OCI-LY7 (cell line): ENCODE results near the gene POLR3H. TPM values are rescaled to one million over a fixed set of nuclear protein-coding genes. Genes with fewer than 3 reads are reported as not detected.

Source experiments
- BruUV-seq: library from RNA; stranded (reverse); fragments of 400-500 nt; replicated peaks from 2 replicates; lab custom pipeline; 2021; lab: Mats Ljungman, UMichigan
- CTCF ChIA-PET: fragments of 300-600 bp; sonication (Branson Sonifier 250); formaldehyde crosslinking; loops from one replicate; lab custom pipeline; 2022; ENCODE audit warnings: antibody characterized with exemption; ENCODE audit not compliant: unreplicated experiment; lab: Charles Lee
- POLR2A ChIA-PET: fragments of 300-600 bp; sonication (Branson Sonifier 250); formaldehyde crosslinking; loops from one replicate; lab custom pipeline; 2022; ENCODE audit warnings: antibody characterized with exemption; lab: Charles Lee
- DNase-seq: peaks from one replicate; pipeline ENCODE4 v3.0.0-alpha.2; 2015; ENCODE audit warnings: low spot score
- H2AFZ ChIP-seq: fragments of 200-600 bp; sonication (generic), shearing (Covaris generic); 2 replicates; pipeline ENCODE4 v1.6.1; 2014; ENCODE audit warnings: mild to moderate bottlenecking, antibody characterized with exemption, low read length, moderate library complexity
- H3K27ac ChIP-seq: fragments of 200-600 bp; sonication (generic); 2 replicates; pipeline ENCODE4 v1.5.1; 2014; ENCODE audit warnings: mixed run types, low read depth, mild to moderate bottlenecking, moderate library complexity, low read length, inconsistent platforms; ENCODE audit not compliant: poor library complexity, severe bottlenecking
- H3K36me3 ChIP-seq: fragments of 200-600 bp; sonication (generic); 2 replicates; pipeline ENCODE4 v1.6.1; 2014; ENCODE audit warnings: mild to moderate bottlenecking, antibody characterized with exemption, low read length, moderate library complexity, mixed read lengths; ENCODE audit not compliant: insufficient read depth
- H3K4me1 ChIP-seq: fragments of 200-600 bp; sonication (generic); 2 replicates; pipeline ENCODE4 v1.5.1; 2014; ENCODE audit warnings: mild to moderate bottlenecking, low read length; ENCODE audit not compliant: insufficient read depth, poor library complexity, severe bottlenecking
- H3K4me2 ChIP-seq: fragments of 200-600 bp; sonication (generic); 2 replicates; pipeline ENCODE4 v1.6.1; 2014; ENCODE audit warnings: mild to moderate bottlenecking, low read length
- H3K4me3 ChIP-seq: fragments of 200-600 bp; sonication (generic); 2 replicates; pipeline ENCODE4 v1.5.1; 2014; ENCODE audit warnings: mild to moderate bottlenecking, low read depth, low read length; ENCODE audit not compliant: poor library complexity, severe bottlenecking
- H3K79me2 ChIP-seq: fragments of 200-600 bp; sonication (generic); 2 replicates; pipeline ENCODE4 v1.6.1; 2016; ENCODE audit warnings: low read depth, mild to moderate bottlenecking, low read length, moderate library complexity, mixed read lengths; ENCODE audit not compliant: insufficient read depth
- H3K9me2 ChIP-seq: fragments of 200-600 bp; sonication (generic); 2 replicates; pipeline ENCODE4 v1.6.1; 2016; ENCODE audit warnings: mild to moderate bottlenecking, low read length, mixed read lengths; ENCODE audit not compliant: insufficient read depth
- H3K9me3 ChIP-seq: fragments of 200-600 bp; sonication (generic); 2 replicates; pipeline ENCODE4 v1.6.1; 2014; ENCODE audit warnings: mild to moderate bottlenecking, mixed run types, low read length, mixed read lengths
- H4K20me1 ChIP-seq: fragments of 200-600 bp; sonication (generic); 2 replicates; pipeline ENCODE4 v1.6.1; 2014; ENCODE audit warnings: mild to moderate bottlenecking, antibody characterized with exemption, low read length, moderate library complexity, mixed read lengths; ENCODE audit not compliant: insufficient read depth
- EZH2phosphoT487 ChIP-seq: fragments of 200-600 bp; sonication (generic); IDR thresholded peaks from 2 replicates; pipeline ENCODE4 v1.6.1; 2018; ENCODE audit warnings: low read depth, borderline replicate concordance, mild to moderate bottlenecking, mixed run types, antibody characterized with exemption, low read length, moderate library complexity, mixed read lengths
- intact Hi-C: fragments of 100-400 bp; cut with micrococcal nuclease; formaldehyde crosslinking; loops from one replicate; pipeline ENCODE4 v1.10.0; 2022; ENCODE audit not compliant: unreplicated experiment
- total RNA-seq, 2 experiments: library from RNA; depleted of rRNA in 1 of 2; stranded (reverse); fragments of >200 nt in 1 of 2; shearing (Covaris generic) in 1 of 2; gene quantifications; 2 replicates each; pipeline ENCODE4 v1.2.3, GENCODE V29; 2014 to 2022
- TF ChIP-seq, protein P1 (sequence below): fragments of 200-600 bp; sonication (generic); conservative IDR thresholded peaks from 2 replicates; pipeline ENCODE4 v1.5.1; 2014; ENCODE audit warnings: mild to moderate bottlenecking, antibody characterized with exemption, low read length, moderate library complexity, mixed read lengths

POLR3H gene
- total RNA-seq, 2 experiments from 2014 or later, result 28.5 to 48.3 TPM

GRCh38 chr22:41579297-41579996 lies 35.2 kb upstream of the POLR3H start:
- Histone ChIP-seq H2AFZ (no peak overlapping the region), H3K4me1 (no peaks in the 10 kb centered on the region), H3K9me2 (no peaks in the 10 kb centered on the region), H3K4me2 (no peak overlapping the region), H3K79me2 (no peaks in the 10 kb centered on the region), H3K27ac (no peak overlapping the region), H3K9me3 (no peaks in the 10 kb centered on the region), H4K20me1 (no peaks in the 10 kb centered on the region), H3K36me3 (peaks cover 4% of the 10 kb centered on the region; the same call in 1 of the 2 replicates), H3K4me3 (no peak overlapping the region)
- DNase-seq, result no peak
- ChIA-PET CTCF (no interaction called here), POLR2A (interaction anchor here (0.6 kb wide), 1 partner anchor 427 kb away, joined by 3 read pairs; no protein-coding TSS in a partner anchor)
- no peak for TF ChIP-seq EZH2phosphoT487
- TF ChIP-seq, protein P1, sequence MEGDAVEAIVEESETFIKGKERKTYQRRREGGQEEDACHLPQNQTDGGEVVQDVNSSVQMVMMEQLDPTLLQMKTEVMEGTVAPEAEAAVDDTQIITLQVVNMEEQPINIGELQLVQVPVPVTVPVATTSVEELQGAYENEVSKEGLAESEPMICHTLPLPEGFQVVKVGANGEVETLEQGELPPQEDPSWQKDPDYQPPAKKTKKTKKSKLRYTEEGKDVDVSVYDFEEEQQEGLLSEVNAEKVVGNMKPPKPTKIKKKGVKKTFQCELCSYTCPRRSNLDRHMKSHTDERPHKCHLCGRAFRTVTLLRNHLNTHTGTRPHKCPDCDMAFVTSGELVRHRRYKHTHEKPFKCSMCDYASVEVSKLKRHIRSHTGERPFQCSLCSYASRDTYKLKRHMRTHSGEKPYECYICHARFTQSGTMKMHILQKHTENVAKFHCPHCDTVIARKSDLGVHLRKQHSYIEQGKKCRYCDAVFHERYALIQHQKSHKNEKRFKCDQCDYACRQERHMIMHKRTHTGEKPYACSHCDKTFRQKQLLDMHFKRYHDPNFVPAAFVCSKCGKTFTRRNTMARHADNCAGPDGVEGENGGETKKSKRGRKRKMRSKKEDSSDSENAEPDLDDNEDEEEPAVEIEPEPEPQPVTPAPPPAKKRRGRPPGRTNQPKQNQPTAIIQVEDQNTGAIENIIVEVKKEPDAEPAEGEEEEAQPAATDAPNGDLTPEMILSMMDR, result no peak
- intact Hi-C loops, result no loop called here
- BruUV-seq, result no TSS peak

DNA sequence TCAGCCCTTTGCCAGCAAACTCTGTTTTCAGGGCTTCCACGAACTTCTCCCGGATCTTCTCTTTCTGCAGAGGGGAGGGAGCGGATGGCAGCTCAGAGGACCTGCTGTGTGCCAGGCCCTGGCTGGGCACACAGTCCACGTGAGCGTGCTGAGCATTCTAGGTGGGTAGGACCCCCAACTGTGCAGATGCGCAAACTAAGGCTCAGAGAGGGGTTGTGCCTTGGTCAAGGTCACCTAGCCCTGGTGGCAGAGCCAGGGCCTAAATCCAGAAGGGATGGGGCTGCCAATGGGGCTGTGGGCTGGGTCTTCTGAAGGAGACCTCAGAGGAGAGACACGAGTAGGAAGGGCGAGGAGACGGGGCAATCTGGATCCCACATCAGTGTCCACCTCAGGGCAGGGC lies 34.5 kb upstream of the POLR3H start:
- H3K9me3 ChIP-seq, result no peaks in the 10 kb centered on the region
- no peak overlapping the region for H2AFZ ChIP-seq
- intact Hi-C loops, result no loop called here
- CTCF ChIA-PET, result no interaction called here
- no peaks in the 10 kb centered on the region for H4K20me1 ChIP-seq
- H3K36me3 ChIP-seq, result peaks cover 4% of the 10 kb centered on the region; the same call in 1 of the 2 replicates
- H3K4me3 ChIP-seq, result no peak overlapping the region
- DNase-seq, result no peak
- no peak overlapping the region for H3K4me2 ChIP-seq
- H3K27ac ChIP-seq, result no peak overlapping the region
- BruUV-seq, result no TSS peak
- TF ChIP-seq, protein P1, result no peak
- TF ChIP-seq EZH2phosphoT487, result no peak
- no peaks in the 10 kb centered on the region for H3K79me2 ChIP-seq
- POLR2A ChIA-PET, result no interaction called here
- no peaks in the 10 kb centered on the region for H3K4me1 ChIP-seq
- H3K9me2 ChIP-seq, result no peaks in the 10 kb centered on the region

DNA sequence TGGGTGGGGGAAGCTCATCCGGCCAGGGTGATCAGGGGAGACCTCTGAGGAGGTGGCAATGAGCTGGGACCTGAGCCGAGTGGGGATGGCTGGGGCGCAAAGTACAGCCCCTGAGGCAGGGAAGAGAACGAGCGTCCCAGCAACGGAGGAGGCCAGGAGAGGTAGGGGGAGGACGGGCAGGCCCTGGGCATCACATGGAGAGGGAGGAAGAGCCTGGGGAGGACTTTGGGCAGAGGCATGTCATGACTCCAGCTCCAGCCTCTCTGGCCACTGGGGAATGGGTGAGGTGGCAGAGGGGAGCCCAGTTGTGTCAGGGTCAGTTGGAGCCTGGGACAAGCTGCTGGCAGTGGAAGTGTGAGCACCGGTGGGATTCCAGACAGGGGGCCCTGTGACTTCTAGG lies 33.8 kb upstream of the POLR3H start:
- no peaks in the 10 kb centered on the region for H3K9me2 ChIP-seq
- H3K79me2 ChIP-seq, result no peaks in the 10 kb centered on the region
- intact Hi-C loops, result no loop called here
- ChIA-PET CTCF (no interaction called here), POLR2A (interaction anchor here (1.4 kb wide), 1 partner anchor 12 kb away, joined by 5 read pairs; the partner anchor contains the start of gene PMM1)
- DNase-seq, result no peak
- TF ChIP-seq, protein P1, result no peak
- no peak for TF ChIP-seq EZH2phosphoT487
- peaks cover 4% of the 10 kb centered on the region; the same call in 1 of the 2 replicates for H3K36me3 ChIP-seq
- no peak overlapping the region for H3K4me2 ChIP-seq
- H3K4me3 ChIP-seq, result no peak overlapping the region
- BruUV-seq, result no TSS peak
- H2AFZ ChIP-seq, result no peak overlapping the region
- no peaks in the 10 kb centered on the region for H3K4me1 ChIP-seq
- H4K20me1 ChIP-seq, result no peaks in the 10 kb centered on the region
- no peaks in the 10 kb centered on the region for H3K9me3 ChIP-seq
- no peak overlapping the region for H3K27ac ChIP-seq
